Fibroblast of lung (primary cell): ENCODE measurements around the gene RASIP1. TPM values are rescaled to one million over a fixed set of nuclear protein-coding genes. Genes with fewer than 3 reads are reported as not detected.

ENCODE experiments used
- DNase-seq, 2 donors: peaks; one replicate each; pipeline versions ENCODE4 v3.0.0 to v3.0.0-alpha.2; 2010; ENCODE audit warnings: low read depth in 2 of 2
- H2AFZ ChIP-seq: 2 replicates; pipeline ENCODE4 v1.5.1; 2012; ENCODE audit warnings: low read length, control low read depth, inconsistent platforms
- H3K27ac ChIP-seq: 2 replicates; pipeline ENCODE4 v1.5.1; 2011; ENCODE audit warnings: low read length, control low read depth; ENCODE audit not compliant: insufficient read depth
- H3K27me3 ChIP-seq: 2 replicates; pipeline ENCODE4 v1.5.1; 2011; ENCODE audit warnings: mild to moderate bottlenecking, low read length; ENCODE audit not compliant: control insufficient read depth, insufficient read depth
- H3K36me3 ChIP-seq: 2 replicates; pipeline ENCODE4 v1.5.1; 2011; ENCODE audit warnings: low read length; ENCODE audit not compliant: control insufficient read depth, insufficient read depth
- H3K4me1 ChIP-seq: 2 replicates; pipeline ENCODE4 v1.5.1; 2011; ENCODE audit warnings: low read length; ENCODE audit not compliant: control insufficient read depth, insufficient read depth; ENCODE audit errors: extremely low read depth
- H3K4me2 ChIP-seq: 2 replicates; pipeline ENCODE4 v1.5.1; 2011; ENCODE audit warnings: low read length, control low read depth; ENCODE audit not compliant: insufficient read depth; ENCODE audit errors: extremely low read depth
- H3K4me3 ChIP-seq, 4 experiments: fragments of 200-600 bp in 1 of 4; sonication (generic) in 1 of 4; replicated peaks in 1 of 4; 2 replicates each; pipeline ENCODE4 v1.5.1; 2011 to 2016; ENCODE audit warnings: low read length in 4 of 4, low read depth in 3 of 4, mild to moderate bottlenecking in 3 of 4, control low read depth in 2 of 4, inconsistent platforms in 1 of 4, mixed read lengths in 1 of 4; ENCODE audit not compliant: insufficient read depth in 1 of 4; ENCODE audit errors: control extremely low read depth in 1 of 4
- H3K79me2 ChIP-seq: 2 replicates; pipeline ENCODE4 v1.5.1; 2012; ENCODE audit warnings: mild to moderate bottlenecking, low read length, inconsistent platforms; ENCODE audit not compliant: control insufficient read depth, insufficient read depth
- H3K9ac ChIP-seq: 2 replicates; pipeline ENCODE4 v1.5.1; 2011; ENCODE audit warnings: mild to moderate bottlenecking, low read length, control low read depth; ENCODE audit not compliant: insufficient read depth
- H3K9me3 ChIP-seq: 2 replicates; pipeline ENCODE4 v1.5.1; 2012; ENCODE audit warnings: low read depth, low read length; ENCODE audit not compliant: control insufficient read depth, insufficient read depth
- H4K20me1 ChIP-seq: 2 replicates; pipeline ENCODE4 v1.5.1; 2011; ENCODE audit warnings: low read length; ENCODE audit not compliant: control insufficient read depth, insufficient read depth; ENCODE audit errors: extremely low read depth
- EZH2 ChIP-seq: IDR thresholded peaks from 2 replicates; pipeline ENCODE4 v1.5.1; 2012; ENCODE audit warnings: low read length, control low read depth, mild to moderate bottlenecking; ENCODE audit errors: missing control alignments
- polyA plus RNA-seq, 2 donors: library from polyadenylated mRNA; depleted of rRNA in 1 of 2; stranded (reverse) in 1 of 2; unstranded in 1 of 2; fragments of >200 nt; gene quantifications; 2 replicates each; pipeline ENCODE4 v1.2.1, GENCODE V29; 2011 to 2012; ENCODE audit warnings: missing spikeins in 1 of 2
- total RNA-seq: library from RNA; depleted of rRNA; stranded (reverse); fragments of >200 nt; gene quantifications from 2 replicates; pipeline ENCODE4 v1.2.1, GENCODE V29; 2014
- TF ChIP-seq, protein P1 (sequence below), 2 donors: IDR thresholded peaks in 1 of 2; conservative IDR thresholded peaks in 1 of 2; 1 replicate in 1 of 2; 2 replicates in 1 of 2; pipeline ENCODE4 v1.5.1; 2011 to 2012; ENCODE audit warnings: low read length in 2 of 2, control low read depth in 1 of 2, inconsistent platforms in 1 of 2, low read depth in 1 of 2, mild to moderate bottlenecking in 1 of 2

Gene RASIP1
- total and polyA plus RNA-seq, 2 donors (not counting 1 experiment from before 2014, with no cell fraction given): 0.99 to 1.6 TPM

DNA sequence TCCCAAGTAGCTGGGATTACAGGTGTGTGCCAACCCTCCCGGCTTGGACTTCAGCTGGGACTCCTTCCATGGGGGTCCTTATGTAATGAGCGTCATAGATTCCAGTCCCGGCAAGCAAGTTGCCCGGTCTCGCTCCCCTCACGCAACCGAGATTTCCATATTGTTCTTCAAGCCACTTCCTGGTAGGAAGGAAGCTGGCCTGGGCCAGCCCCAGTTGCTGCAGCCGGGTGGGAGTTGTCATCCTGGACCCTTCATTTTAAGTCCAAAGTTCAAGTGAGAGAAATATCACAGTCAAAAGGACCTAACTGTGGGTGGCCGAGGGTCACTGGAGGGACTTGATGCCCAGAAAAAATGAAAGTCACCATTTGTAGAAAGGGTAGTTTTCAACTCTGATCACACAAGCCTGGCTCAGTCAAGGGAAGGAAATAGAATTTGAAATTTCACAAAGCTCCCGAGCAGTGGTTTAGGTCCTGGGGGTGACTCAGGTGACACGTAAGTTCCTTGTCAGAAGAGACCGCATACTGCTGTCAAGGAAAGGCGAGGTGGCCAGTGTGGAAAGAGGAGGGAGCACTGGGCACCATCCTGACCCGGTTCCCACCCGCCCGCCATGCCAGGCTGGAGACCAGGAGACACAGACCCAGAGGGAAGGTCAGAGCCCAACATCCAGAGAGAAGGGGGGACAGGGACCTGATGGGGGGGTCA is 20.2 kb upstream of the RASIP1 start:
- no peak overlapping the region for H3K9ac ChIP-seq
- H3K36me3 ChIP-seq: no peaks in the 10 kb centered on the region
- H4K20me1 ChIP-seq: no peaks in the 10 kb centered on the region
- no peak overlapping the region for H3K4me3 ChIP-seq
- no peak overlapping the region for H2AFZ ChIP-seq
- H3K27ac ChIP-seq: no peak overlapping the region
- TF ChIP-seq, protein P1, sequence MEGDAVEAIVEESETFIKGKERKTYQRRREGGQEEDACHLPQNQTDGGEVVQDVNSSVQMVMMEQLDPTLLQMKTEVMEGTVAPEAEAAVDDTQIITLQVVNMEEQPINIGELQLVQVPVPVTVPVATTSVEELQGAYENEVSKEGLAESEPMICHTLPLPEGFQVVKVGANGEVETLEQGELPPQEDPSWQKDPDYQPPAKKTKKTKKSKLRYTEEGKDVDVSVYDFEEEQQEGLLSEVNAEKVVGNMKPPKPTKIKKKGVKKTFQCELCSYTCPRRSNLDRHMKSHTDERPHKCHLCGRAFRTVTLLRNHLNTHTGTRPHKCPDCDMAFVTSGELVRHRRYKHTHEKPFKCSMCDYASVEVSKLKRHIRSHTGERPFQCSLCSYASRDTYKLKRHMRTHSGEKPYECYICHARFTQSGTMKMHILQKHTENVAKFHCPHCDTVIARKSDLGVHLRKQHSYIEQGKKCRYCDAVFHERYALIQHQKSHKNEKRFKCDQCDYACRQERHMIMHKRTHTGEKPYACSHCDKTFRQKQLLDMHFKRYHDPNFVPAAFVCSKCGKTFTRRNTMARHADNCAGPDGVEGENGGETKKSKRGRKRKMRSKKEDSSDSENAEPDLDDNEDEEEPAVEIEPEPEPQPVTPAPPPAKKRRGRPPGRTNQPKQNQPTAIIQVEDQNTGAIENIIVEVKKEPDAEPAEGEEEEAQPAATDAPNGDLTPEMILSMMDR (conservative IDR thresholded peaks at IDR 0.05 in 1 of 2, IDR thresholded peaks at IDR 0.05 in 1 of 2; ENCODE audit: low read depth in 1 of 2, low read length in 2 of 2): no peak
- no peak for TF ChIP-seq EZH2
- H3K9me3 ChIP-seq: no peaks in the 10 kb centered on the region
- no peaks in the 10 kb centered on the region for H3K4me1 ChIP-seq
- no peaks in the 10 kb centered on the region for H3K79me2 ChIP-seq
- no peak overlapping the region for H3K4me2 ChIP-seq
- H3K27me3 ChIP-seq: peaks cover 9% of the 10 kb centered on the region
- no peak for DNase-seq

DNA sequence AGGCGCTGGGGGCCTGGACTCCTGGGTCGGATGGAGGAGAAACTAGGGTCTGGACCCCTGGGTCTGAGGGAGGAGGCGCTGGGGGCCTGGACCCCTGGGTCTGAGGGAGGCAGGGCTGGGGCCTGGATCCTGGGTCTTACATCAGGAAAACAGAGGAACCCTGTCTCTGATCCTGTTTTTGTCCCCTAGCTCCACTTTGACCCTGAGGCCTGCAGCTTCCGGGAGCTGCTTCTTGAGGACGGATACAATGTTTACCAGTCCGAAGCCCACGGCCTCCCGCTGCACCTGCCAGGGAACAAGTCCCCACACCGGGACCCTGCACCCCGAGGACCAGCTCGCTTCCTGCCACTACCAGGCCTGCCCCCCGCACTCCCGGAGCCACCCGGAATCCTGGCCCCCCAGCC is 17.3 kb upstream of the RASIP1 start:
- Histone ChIP-seq H3K9ac (no peak overlapping the region), H3K4me2 (no peak overlapping the region), H2AFZ (no peak overlapping the region), H3K79me2 (no peaks in the 10 kb centered on the region), H4K20me1 (no peaks in the 10 kb centered on the region), H3K27me3 (peaks cover 12% of the 10 kb centered on the region), H3K9me3 (no peaks in the 10 kb centered on the region), H3K4me3 (no peak overlapping the region), H3K27ac (no peak overlapping the region), H3K36me3 (no peaks in the 10 kb centered on the region), H3K4me1 (no peaks in the 10 kb centered on the region)
- TF ChIP-seq EZH2: no peak
- TF ChIP-seq, protein P1 (conservative IDR thresholded peaks at IDR 0.05 in 1 of 2, IDR thresholded peaks at IDR 0.05 in 1 of 2; ENCODE audit: low read depth in 1 of 2, low read length in 2 of 2): no peak
- DNase-seq: no peak

DNA sequence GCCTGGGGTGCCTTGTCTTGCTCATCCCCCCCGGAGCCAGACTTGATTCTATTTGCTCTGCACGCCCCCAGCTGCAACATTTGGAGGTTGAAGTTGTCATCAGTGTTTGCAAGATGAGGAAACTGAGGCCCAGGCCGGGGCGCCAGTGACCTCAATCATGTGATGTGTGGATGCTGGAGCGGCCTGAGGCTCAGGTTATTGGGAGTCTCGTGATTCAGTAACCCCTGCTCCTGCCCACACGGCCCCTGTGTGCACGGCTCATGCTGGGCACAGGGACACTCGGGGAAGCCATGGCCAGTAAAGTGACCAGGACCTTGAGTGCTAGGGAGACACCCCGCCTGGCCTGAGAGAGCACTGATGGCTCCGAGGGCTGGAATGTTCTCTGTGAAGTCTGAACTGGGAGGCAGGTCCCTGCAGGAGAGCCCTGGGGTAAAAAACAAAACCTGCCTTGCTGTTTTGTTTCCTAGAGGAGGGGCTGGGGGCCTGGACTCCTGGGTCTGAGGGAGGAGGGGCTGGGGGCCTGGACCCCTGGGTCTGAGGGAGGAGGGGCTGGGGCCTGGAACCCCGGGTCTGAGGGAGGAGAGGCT is 16.8 kb upstream of the RASIP1 start:
- no peak for TF ChIP-seq EZH2
- TF ChIP-seq, protein P1 (conservative IDR thresholded peaks at IDR 0.05 in 1 of 2, IDR thresholded peaks at IDR 0.05 in 1 of 2; ENCODE audit: low read depth in 1 of 2, low read length in 2 of 2): no peak
- Histone ChIP-seq H4K20me1 (no peaks in the 10 kb centered on the region), H3K27me3 (peaks cover 11% of the 10 kb centered on the region), H3K4me3 (no peak overlapping the region), H3K9me3 (no peaks in the 10 kb centered on the region), H3K79me2 (no peaks in the 10 kb centered on the region), H3K9ac (no peak overlapping the region), H3K36me3 (no peaks in the 10 kb centered on the region), H3K4me1 (peaks cover 2% of the 10 kb centered on the region), H2AFZ (no peak overlapping the region), H3K27ac (no peak overlapping the region), H3K4me2 (no peak overlapping the region)
- DNase-seq: no peak
